IPS-15b (cell line): Measurements from ENCODE around the gene SELENOT.
"Not testable (repeated sequence)": the region's sequence is repeated elsewhere in the genome, so short reads cannot be mapped to it uniquely, and the experiment has no call there.

Experiments used
- H3K27me3 ChIP-seq: one replicate; pipeline ENCODE4 v1.6.1; 2013; ENCODE audit warnings: low read length; ENCODE audit not compliant: control insufficient read depth, insufficient read depth
- H3K36me3 ChIP-seq: one replicate; pipeline ENCODE4 v1.6.1; 2013; ENCODE audit warnings: low read length; ENCODE audit not compliant: control insufficient read depth, insufficient read depth
- H3K4me1 ChIP-seq: one replicate; pipeline ENCODE4 v1.6.1; 2013; ENCODE audit warnings: mild to moderate bottlenecking, low read length; ENCODE audit not compliant: control insufficient read depth, insufficient read depth
- H3K4me3 ChIP-seq: one replicate; pipeline ENCODE4 v1.5.1; 2013; ENCODE audit warnings: low read depth, low read length
- H3K9ac ChIP-seq: one replicate; pipeline ENCODE4 v1.6.1; 2013; ENCODE audit warnings: low read depth, mild to moderate bottlenecking, low read length
- H3K9me3 ChIP-seq: one replicate; pipeline ENCODE4 v1.6.1; 2013; ENCODE audit warnings: mild to moderate bottlenecking, low read length; ENCODE audit not compliant: control insufficient read depth, insufficient read depth

SELENOT gene

DNA sequence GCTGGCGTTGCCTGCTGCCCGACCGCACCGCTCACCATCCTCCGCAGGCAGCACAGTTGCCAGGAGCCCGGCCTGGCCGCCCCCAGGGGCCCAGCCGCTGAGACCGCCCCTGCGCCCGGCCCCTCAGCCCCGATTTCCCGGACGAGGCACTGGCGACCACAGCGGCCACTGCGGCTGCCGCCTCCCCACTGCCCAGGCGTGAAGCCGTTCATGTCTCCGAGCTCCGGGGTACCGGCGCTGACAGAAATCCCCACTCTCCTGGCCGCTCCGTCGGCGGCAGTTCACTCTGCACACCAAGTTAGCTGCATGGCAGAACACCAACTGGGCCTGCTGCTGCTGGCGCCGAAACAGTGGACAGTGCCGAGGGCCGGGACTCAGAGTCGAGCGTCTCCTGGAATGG, 8.5 kb downstream of the SELENOT start:
- no peaks in the 10 kb centered on the region for H3K27me3 ChIP-seq
- H3K36me3 ChIP-seq, result peaks cover 6% of the 10 kb centered on the region
- no peaks in the 10 kb centered on the region for H3K9me3 ChIP-seq

GRCh38 chr3:150612494-150612893, 9.4 kb downstream of the SELENOT start:
- Histone ChIP-seq H3K9ac (no peak overlapping the region), H3K4me1 (peaks cover 7% of the 10 kb centered on the region), H3K36me3 (peaks cover 6% of the 10 kb centered on the region), H3K9me3 (no peaks in the 10 kb centered on the region), H3K27me3 (no peaks in the 10 kb centered on the region), H3K4me3 (no peak overlapping the region)

More for the DNA sequence above, 8.5 kb downstream of the SELENOT start:
- Histone ChIP-seq H3K4me3 (no peak overlapping the region), H3K4me1 (peaks cover 12% of the 10 kb centered on the region), H3K9ac (no peak overlapping the region)

DNA sequence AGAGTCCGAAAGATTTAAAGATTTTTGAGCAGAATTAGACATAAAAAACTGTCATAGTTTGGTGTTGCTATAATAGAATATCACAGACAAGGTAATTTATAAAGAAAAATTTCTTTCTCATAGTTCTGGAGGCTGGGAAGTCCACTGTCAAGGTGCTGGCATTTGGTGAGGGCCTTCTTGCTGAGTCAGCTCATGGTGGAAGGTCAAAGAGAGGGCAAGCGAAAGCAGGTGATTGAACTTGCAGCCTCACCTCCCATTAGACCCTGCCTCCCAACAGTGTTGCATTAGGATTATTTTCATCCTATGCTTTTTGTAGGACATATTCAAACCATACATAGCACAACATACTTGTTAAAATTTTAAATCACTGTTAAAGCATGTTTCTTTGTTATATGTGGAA, 9.9 kb downstream of the SELENOT start:
- Histone ChIP-seq H3K4me3 (no peak overlapping the region), H3K36me3 (peaks cover 6% of the 10 kb centered on the region), H3K9ac (no peak overlapping the region), H3K27me3 (no peaks in the 10 kb centered on the region), H3K4me1 (peaks cover 2% of the 10 kb centered on the region), H3K9me3 (no peaks in the 10 kb centered on the region)

- no peak overlapping the region for H3K4me3 ChIP-seq
- H3K9ac ChIP-seq, result no peak overlapping the region
- peaks cover 2% of the 10 kb centered on the region for H3K4me1 ChIP-seq
- no peaks in the 10 kb centered on the region for H3K9me3 ChIP-seq
- no peaks in the 10 kb centered on the region for H3K27me3 ChIP-seq
- H3K36me3 ChIP-seq, result peaks cover 6% of the 10 kb centered on the region
Measured at GRCh38 chr3:150613709-150614480, 10.8 kb downstream of the SELENOT start.

DNA sequence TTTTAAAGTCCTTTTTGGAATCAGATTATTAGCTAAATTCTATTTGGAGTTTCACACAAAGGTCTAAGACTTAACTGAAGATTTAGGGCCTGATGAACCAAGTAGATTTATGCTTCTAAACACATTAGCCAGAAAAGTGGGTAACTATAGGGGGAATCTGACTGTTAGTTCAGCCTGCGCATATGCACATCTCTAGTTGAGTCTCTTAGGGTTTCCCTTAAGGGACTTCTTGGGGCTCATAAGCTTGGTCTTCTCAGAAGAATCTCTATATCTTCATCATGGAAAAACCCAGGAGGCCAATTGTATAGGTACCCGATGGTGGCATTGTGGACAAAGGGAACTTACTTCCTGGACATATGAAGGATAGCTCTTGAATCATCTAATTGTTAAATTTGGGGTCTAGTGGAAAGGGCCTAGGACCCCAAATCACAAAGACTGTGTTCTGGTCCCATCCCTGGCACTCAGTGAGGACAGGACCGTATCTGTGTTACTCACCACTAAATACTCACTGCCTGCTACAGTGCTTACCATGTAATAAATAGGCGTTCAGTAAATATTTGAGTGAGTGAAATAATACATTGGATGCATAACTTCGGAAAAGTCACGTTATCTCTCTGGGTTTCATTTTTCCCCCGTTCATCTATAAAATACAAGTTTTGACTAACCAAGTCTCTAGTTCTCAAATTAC, 17.0 kb downstream of the SELENOT start:
- Histone ChIP-seq H3K4me3 (no peak overlapping the region), H3K36me3 (no peaks in the 10 kb centered on the region), H3K9ac (no peak overlapping the region), H3K4me1 (peaks cover 2% of the 10 kb centered on the region), H3K27me3 (no peaks in the 10 kb centered on the region), H3K9me3 (no peaks in the 10 kb centered on the region)

DNA sequence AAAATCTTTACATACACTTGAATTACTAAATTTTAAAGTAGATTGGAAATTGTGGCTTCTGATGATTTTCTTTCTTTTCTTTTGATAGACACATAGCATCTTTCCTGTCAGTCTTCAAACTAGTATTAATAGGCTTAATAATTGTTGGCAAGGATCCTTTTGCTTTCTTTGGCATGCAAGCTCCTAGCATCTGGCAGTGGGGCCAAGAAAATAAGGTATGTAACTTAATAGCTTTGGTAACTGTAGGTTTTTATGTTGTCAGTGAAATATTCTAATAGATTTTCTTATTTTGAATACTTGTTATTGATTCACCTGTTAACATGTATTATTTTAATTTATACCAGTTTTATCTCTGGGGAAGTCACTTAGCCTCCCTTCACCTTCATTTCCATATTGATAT, 19.8 kb downstream of the SELENOT start:
- not testable (repeated sequence) for H3K9ac ChIP-seq, H3K4me1 ChIP-seq, H3K36me3 ChIP-seq, H3K27me3 ChIP-seq, H3K4me3 ChIP-seq, H3K9me3 ChIP-seq

DNA sequence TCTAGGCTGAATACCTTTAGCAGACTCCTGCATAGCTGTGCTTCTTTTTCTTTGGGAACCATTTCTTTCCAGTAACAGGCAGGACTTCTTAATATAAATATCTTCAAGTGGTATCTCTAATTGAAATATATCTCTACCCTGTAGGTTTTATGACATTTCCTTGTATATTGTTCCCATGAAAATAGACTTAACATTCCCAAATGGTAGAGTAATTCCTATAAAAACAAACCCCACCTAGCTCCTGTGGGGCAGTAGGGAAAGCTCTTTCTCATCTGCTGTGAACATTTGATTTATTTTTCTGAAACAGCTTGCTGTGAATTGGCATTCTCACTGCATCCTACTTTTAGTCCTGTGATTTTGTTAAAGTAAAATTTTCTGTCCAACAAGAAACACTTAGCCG, 20.8 kb downstream of the SELENOT start:
- H3K36me3 ChIP-seq, result no peaks in the 10 kb centered on the region
- no peak overlapping the region for H3K9ac ChIP-seq
- H3K27me3 ChIP-seq, result no peaks in the 10 kb centered on the region
- H3K4me1 ChIP-seq, result peaks cover 2% of the 10 kb centered on the region
- H3K4me3 ChIP-seq, result no peak overlapping the region
- H3K9me3 ChIP-seq, result no peaks in the 10 kb centered on the region

- Histone ChIP-seq H3K4me1 (peaks cover 2% of the 10 kb centered on the region), H3K27me3 (no peaks in the 10 kb centered on the region), H3K9me3 (no peaks in the 10 kb centered on the region), H3K4me3 (no peak overlapping the region), H3K9ac (no peak overlapping the region), H3K36me3 (no peaks in the 10 kb centered on the region)
Measured at GRCh38 chr3:150626148-150626930, 23.2 kb downstream of the SELENOT start.

DNA sequence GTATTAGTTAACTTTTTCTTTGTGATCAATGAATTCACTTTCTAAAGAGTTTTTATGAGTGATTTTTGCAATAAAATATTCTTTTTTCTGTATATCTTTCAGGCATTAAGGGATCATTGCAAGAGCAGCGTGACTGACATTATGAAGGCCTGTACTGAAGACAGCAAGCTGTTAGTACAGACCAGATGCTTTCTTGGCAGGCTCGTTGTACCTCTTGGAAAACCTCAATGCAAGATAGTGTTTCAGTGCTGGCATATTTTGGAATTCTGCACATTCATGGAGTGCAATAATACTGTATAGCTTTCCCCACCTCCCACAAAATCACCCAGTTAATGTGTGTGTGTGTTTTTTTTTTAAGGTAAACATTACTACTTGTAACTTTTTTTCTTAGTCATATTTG, 24.4 kb downstream of the SELENOT start:
- H3K9me3 ChIP-seq, result no peaks in the 10 kb centered on the region
- no peak overlapping the region for H3K9ac ChIP-seq
- H3K4me3 ChIP-seq, result no peak overlapping the region
- no peaks in the 10 kb centered on the region for H3K4me1 ChIP-seq
- no peaks in the 10 kb centered on the region for H3K27me3 ChIP-seq
- H3K36me3 ChIP-seq, result no peaks in the 10 kb centered on the region

GRCh38 chr3:150631515-150632221, 28.5 kb downstream of the SELENOT start:
- no peaks in the 10 kb centered on the region for H3K9me3 ChIP-seq
- H3K27me3 ChIP-seq, result no peaks in the 10 kb centered on the region
- no peak overlapping the region for H3K4me3 ChIP-seq
- H3K9ac ChIP-seq, result no peak overlapping the region
- H3K4me1 ChIP-seq, result peaks cover 9% of the 10 kb centered on the region
- no peaks in the 10 kb centered on the region for H3K36me3 ChIP-seq

- Histone ChIP-seq H3K9me3 (no peaks in the 10 kb centered on the region), H3K36me3 (no peaks in the 10 kb centered on the region), H3K27me3 (no peaks in the 10 kb centered on the region), H3K4me3 (no peak overlapping the region), H3K4me1 (peaks cover 9% of the 10 kb centered on the region), H3K9ac (no peak overlapping the region)
Measured at GRCh38 chr3:150635076-150635475, 32.0 kb downstream of the SELENOT start.
